ENCODE measurements around the gene HCAR2.
"Not testable (repeated sequence)": the region's sequence is repeated elsewhere in the genome, so short reads cannot be mapped to it uniquely, and the experiment has no call there.

HCAR2 gene

DNA sequence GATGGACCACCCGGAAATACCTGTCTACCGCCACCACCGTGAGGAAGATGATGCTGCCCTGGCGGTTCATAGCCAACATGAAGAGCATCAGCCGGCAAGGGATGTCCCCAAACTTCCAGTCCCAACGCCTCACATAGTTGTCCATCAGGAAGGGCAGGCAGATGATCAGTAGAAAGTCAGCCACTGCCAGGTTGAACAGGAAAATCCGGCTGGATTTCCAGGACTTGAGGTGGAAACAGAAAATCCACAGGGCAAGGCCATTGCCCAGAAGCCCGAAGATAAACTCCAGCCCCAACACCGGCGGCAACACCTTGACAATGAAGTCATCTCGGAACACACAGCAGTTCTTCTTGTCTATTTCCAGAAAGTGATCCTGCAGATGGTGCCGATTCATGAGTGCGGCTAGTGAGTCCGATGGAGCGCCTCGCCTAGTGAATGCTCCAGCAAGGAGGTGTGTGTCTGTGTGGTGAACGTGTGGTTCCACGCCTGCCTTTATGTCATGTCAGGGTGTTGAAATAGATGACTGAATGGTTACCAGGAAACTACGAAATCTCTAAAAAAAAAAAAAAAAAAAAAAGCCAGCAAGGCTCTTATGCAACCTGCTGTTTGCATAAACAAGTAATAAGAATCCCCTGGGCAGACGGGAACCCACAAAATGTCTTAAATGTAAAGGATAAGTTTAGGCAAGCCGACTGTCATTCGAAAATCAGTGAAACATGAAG is at the start of gene HCAR2:
Gene HCAR2 (minus strand): TSS at position 468 of the 722 bp plus-strand sequence. CDS start 74 bp downstream, at position 394.
- DNase-seq: not testable (repeated sequence)

DNA sequence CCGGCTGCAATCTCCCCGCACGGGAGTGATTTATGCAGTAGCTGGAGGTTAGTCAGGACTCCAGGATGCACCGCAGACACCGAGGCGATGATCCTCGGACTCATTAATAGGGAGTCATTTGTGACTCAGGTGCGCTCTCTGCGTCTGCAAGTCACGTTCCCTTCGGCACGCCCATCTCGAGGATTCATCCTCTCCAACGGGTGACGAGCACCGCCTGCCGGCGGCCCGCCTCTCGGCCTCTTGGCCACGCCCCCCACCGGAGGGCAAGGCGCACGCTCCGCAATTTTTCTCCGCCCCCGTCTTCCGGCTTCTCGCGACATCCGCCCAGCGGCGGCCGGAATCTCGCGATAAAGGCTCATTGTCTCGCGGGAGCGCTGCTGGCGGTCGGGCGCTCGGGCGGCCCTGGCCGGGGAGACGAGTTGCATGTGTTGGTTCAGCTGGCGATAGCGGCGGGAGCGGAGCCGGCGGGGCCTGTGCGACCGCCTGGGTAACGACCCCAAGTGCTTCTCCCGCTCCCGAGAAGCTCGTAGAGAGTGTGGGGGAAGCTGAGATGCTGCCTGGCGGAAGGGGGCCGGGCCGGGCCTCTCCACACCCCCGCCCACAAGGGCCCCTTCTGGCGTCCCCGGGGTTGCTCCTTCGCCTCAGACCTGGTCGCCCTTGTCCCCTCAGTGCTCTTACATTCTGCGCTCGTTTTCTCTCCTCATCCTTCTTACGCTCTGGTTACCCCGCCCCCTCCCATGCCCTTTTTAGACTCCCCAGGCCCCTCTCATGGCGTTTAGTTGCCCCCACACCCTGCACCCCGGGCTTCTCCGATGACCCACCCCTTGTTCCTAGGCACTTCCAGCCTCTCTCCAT is 49.5 kb upstream of the HCAR2 start, which contains the start of gene DENR:
Gene DENR (plus strand): TSS at position 361 of the 855 bp plus-strand sequence. CDS start 878 bp downstream, outside the sequence.
- peak; percentile 97 to 98 for DNase-seq

DNA sequence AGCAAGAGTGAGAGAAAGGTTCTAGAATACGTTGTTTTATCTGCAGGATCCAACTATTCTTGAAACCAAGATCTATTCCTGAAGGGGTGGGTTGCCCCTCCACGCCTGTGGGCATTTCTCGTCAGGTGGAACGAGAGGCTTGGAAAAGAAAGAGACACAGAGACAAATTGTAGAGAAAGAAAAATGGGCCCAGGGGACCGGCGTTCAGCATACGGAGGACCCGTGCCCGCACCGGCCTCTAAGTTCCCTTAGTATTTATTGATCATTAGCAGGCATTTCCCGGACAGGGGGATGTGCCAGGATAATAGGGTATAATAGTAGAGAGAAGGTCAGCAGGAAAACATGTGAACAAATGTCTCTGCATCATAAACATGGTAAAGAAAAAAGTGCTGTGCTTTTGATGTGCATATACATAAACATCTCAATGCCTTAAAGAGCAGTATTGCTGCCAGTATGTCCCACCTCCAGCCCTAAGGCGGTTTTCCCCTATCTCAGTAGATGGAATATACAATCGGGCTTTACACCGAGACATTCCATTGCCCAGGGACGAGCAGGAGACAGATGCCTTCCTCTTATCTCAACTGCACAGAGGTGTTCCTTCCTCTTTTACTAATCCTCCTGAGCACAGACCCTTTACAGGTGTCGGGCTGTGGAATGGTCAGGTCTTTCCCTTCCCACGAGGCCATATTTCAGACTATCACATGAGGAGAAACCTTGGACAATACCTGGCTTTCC is 47.8 kb upstream of the HCAR2 start:
- not testable (repeated sequence) for DNase-seq

DNA sequence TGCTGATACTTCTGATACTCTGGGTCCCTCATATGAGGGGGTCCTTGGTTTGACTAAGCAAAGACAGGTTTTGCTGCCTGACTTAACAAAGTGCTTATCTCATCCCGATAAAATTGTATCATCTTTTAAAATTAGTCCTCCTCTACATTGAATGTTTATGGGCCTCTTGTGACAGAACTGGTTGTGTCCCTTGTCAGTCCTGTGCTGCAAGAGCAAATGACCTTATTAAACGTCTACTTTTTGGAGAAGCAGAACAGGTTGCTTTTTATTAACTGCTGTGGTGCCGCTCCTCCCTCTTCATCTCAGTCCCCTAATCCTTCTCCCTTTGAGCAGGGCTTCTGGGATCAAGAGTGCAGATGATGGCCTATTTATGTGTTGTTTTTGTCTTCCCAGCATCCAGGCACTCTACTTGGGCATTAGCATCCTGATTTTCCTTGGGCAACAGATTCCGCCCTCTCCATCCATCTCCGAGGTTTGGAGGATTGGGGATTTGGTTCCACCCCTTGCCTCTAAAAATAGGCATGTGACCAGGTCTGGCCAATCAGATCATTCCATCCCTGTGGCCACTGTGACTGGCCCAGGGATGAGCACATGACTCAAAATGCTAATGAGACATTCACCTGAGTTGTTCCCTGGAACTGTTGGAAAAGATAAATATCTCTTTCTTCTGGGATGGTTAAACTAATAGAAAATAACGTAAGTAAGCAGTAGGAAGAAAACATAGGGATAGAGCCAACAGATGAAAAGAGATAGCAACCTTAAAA is 46.6 kb upstream of the HCAR2 start:
- DNase-seq: peak; percentile 79 to 84

GRCh38 chr12:122747224-122748135 is 44.3 kb upstream of the HCAR2 start:
- no peak for DNase-seq

GRCh38 chr12:122743895-122744525 is 40.9 kb upstream of the HCAR2 start:
- no peak for DNase-seq

DNA sequence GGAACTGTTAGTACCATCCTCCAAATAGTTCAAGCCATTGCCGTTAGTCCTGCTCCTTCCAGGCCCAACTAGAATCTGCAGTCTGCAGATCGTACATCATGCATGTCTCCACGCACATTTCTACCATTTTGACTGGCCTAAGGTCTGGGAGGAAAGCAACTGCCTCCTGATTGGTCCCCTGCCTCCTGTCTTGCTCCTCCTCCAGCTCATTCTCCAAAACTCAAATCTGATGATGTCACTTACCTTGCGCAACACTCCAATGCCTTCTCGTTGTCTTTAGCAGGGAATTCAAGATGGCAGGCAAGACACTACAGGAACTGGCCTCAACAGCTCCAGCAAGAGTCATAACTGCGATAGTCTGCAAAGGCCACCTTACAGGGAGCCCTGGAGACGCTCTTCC is 37.2 kb upstream of the HCAR2 start:
- no peak for DNase-seq

DNA sequence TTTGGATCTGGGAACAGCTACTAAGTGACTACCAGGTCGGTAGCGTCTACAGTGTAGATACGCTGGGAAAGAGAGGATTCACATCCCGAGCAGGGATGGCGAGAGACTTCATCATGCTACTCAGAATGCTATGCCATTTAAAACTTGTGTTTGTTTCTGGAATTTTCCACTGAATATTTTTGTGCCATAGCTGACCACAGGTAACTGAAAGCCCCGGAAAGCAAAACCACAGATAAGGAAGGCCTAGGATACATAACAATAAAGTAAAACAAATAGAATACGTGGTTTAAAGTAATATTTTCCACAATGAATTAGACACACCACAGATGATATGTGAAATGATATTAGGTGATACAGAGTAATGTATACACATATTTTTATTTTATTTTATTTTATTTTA is 35.4 kb upstream of the HCAR2 start:
- DNase-seq: no peak

DNA sequence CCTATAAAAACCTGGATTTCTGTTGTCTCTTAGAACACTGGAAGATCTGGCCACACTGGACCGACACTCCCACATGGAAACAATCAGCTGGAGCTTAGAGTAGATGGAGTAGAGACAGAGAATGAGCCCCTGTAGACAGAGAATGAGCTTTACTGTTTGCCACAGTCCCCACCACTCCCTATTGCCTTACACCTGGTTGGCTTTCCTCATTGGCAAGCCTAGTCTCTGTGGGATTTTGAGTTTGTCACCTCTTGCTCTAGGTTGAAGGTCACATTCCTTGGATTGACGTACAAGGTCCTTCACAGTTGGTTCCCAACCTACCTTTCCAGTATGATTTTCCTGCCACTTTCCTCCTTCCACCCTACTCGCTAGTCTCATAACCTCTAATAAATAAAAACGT is 29.5 kb upstream of the HCAR2 start:
- DNase-seq: no peak

DNA sequence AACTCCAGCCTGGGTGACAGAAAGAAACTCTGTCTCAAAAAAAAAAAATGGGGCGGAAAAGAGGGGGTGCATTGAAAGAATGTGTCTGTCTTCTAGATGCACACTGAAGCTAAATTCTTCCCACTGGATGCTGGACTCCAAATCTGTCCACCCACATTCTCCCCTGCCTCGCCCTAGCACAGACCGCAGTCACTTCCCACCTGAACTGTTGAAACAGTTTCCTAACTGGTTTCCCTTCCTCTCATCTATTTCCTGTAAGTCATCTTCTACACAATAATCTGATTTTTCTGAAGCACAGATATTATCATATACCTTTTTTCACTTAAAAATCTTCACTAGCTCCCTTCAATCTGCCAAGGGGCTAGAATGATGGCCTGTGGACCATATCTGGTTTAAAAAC is 29.0 kb upstream of the HCAR2 start:
- no peak for DNase-seq

DNA sequence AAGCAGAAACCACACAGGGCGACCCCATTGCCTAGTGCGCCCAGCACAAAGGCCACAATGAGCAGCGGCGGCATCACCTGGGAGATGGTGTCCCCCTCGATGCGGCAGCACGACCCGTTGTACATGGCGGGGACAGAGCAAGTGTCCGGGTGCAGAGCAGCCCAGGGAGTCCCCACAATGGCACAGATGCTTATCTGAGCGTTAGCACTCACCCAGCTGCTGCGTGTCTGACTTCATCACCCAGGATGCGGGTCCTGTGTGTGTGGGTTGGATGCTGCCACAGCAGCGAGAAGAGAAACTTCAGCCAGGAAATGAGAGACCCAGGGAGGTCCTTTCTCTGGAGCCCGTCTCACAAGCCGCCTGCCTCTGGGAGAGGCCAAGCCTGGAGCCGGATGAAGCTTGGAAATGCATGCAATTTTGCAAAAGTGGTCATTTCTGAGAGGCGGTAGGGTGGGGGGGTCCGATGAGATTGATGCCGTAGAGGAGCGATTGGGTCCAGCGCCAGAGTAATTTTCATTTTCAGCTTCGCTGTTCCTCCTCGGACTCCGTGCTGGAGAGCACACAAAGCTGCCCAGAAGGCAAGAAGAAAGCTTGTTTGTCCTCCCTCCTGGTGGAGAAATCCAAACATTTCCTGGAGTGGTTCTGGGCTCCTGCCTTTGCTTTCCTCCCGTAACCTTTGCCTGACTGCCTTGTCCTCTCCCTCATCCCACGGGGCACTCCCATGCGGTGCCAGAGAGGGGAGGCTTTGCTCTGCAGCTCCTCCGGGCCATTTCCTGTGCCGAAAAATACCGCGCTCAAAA is 27.3 kb upstream of the HCAR2 start, which contains the start of gene HCAR1:
Gene HCAR1 (minus strand): TSS at position 630 of the 800 bp plus-strand sequence. CDS start 505 bp downstream, at position 125.
- DNase-seq: peak; percentile 54 to 69

DNA sequence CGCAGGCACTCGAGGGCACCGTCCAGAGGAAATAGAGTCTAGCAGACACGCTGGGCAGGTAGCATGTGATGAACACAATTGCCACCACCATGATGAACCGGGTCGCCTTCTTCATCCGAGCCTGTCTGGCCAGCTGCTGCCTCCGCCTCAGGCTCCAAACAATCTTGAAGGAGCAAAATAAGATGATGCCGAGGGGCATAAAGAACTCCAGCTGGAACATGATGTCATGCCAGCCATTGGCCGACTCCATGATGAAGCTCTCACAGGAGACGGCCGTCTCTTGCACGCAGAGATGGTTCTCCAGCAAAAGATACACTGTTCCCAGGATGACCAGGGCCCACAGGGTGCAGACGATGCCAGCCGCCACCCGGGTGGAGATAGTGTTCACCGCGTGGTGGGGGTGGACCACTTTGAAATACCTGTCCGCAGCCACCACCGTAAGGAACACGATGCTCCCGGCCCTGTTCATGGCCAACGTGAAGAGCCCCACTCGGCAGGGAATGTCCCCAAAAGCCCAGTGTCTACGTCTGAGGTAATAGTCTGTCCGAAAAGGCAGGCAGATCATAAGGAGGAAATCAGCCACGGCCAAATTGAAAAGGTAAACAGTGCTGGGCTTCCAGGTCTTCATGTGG is 26.5 kb upstream of the HCAR2 start:
- DNase-seq: peak in 1 of 2 experiments; percentile 25

DNA sequence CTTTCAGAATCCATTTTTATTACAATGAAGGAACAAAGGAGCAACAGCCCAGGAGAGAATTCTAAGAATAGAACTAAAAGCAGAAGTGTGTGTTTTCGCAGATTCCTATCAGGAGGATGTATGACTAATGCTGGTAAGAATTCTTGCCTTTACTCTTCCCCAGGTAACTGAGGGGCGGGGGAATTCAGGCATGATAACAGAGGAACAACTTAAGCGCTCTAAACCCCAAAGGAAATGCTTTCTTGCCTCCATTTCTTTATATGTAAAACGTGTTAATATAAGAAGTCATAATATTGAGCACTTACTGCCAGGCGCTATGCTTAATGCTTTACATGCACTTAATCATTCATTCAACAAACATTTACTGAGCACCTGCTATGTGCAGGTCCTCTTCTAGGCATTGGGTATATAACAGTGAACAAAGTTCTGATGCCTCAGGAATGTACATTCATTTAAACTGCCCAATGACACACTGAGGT is 23.0 kb upstream of the HCAR2 start:
- no peak for DNase-seq

GRCh38 chr12:122725452-122726079 is 22.4 kb upstream of the HCAR2 start:
- no peak for DNase-seq

GRCh38 chr12:122724641-122725243 is 21.6 kb upstream of the HCAR2 start:
- DNase-seq: no peak

GRCh38 chr12:122722387-122722786 is 19.2 kb upstream of the HCAR2 start:
- DNase-seq: no peak

DNA sequence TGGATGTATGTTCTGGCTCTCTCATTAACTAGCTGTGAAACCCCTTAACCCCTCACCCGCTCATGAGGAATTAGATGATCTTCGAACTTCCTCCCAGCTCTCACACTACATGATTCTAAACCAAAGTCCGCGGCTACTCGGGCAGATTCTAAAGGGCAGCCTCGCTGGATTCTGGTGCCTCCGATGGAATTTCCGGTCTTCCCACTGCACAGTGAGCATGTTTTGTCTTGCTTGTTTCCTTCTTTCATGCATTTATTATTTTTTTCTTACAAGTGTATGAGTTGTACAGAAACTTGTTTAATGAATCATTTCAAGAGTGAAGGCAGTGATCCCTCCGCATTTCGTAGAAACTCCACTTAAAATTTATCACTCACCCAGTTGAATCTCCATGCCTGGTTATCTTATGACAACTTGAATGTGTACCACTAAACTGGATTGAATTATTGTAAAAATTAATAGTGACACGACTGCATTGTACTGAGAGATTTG is 17.9 kb upstream of the HCAR2 start:
- no peak for DNase-seq

GRCh38 chr12:122716658-122717057 is 13.5 kb upstream of the HCAR2 start, which contains the start of gene HCAR3:
TSS of gene HCAR3 (minus strand) at chr12:122716811. CDS start at chr12:122716737, 74 bp downstream.
- not testable (repeated sequence) for DNase-seq

Measured in SHP77 (cell line).